ENCODE results near the gene MEAK7.

MEAK7 gene

GRCh38 chr16:84465154-84465553, 39.3 kb downstream of the MEAK7 start:
- no peak for DNase-seq (ENCODE audit: low read depth)

DNA sequence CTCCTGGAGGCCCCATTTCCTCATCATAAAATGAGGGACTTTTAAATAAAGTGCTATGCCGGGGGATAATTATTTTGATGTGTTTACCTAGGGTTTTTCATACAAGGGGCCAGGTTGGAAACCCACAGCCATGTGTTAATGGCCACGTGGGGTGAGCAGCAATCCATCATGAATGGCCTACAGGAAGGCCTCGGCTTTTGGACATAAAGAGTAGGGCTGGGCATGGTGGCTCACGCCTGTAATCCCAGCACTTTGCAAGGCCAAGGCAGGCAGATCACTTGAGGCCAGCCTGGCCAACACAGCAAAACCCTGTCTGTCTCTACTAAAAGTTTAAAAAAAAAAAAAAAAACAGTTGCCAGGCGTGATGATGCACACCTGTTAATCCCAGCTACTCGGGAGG, 40.3 kb downstream of the MEAK7 start:
- no peak for DNase-seq (ENCODE audit: low read depth)

DNA sequence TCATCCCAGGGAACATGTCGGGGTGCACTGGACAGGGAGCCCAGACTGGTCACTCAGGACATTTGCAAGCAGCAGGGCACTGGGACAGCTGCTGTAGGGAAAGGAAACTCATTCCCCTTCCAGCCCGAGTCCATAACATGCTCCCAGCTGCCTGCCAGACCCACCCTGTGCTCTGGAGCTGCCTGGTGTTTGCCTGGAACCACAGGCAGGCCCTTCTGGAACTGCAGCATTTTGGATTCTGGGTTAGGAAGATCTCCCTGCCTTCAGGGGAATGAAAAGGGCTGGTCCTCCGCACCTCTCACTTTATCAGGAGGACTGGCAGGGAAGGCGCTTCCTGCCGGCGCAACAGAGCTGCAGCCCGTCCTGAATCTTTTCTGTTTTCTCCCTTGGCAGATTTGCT, 41.2 kb downstream of the MEAK7 start:
- DNase-seq (ENCODE audit: low read depth): no peak

GRCh38 chr16:84462296-84463210, 41.9 kb downstream of the MEAK7 start:
- DNase-seq (ENCODE audit: low read depth): no peak

- no peak for DNase-seq (ENCODE audit: low read depth)
Observed at GRCh38 chr16:84461413-84462295, 42.8 kb downstream of the MEAK7 start.

- no peak for DNase-seq (ENCODE audit: low read depth)
Observed at GRCh38 chr16:84461029-84461412, 43.4 kb downstream of the MEAK7 start.

DNA sequence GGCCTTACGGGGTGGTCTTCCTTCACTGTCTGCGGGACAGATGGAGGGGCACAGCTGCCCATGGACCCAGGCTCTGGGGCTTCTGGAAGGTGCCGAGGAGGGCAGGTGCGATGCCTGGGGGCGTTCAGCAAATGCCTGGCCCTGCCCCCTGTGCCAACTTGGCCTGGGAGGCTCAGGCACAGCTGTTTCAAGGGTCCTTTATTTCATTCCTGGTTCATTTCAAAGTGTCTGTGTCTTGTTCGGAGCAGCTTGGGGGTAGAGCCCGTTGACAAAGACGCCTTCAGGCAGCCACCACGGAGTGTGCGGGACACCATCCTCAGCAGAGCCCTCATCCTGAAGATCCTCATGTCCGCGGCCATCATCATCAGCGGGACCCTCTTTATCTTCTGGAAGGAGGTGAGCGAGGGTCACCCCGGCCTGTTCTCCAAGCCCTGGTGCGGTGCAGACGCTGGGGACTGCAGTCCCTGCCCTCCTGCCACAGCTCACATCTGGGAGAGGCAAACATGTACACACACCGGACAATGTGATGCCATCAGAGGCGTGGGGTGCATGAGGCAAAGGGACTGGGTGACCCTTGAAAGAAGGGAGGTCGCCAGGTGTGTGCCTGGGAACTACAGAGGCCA, 43.9 kb downstream of the MEAK7 start:
- DNase-seq (ENCODE audit: low read depth): no peak

DNA sequence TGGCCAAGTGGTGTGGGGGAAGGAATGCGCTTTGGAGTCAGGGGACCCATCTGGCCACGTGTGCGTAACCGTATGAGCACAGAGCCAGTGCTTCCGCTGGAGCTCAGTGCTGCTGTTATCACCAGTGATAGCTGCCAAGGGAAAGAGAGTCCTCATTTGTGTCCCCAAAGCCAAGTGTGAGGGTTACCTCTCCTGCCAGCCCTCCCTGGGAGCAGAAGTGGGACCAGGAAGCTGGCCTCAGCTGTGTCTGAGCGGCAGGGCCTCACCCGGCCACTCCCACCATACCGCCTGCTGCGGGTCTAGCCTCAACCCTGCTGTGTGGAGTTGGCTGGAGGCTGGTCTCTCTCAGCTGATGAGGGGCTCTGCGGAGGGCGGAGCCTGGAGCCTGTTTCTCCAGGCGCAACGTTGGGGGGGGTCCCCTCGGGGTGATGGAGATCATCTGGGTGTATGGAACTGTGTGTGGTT, 44.5 kb downstream of the MEAK7 start:
- DNase-seq (ENCODE audit: low read depth): no peak

DNA sequence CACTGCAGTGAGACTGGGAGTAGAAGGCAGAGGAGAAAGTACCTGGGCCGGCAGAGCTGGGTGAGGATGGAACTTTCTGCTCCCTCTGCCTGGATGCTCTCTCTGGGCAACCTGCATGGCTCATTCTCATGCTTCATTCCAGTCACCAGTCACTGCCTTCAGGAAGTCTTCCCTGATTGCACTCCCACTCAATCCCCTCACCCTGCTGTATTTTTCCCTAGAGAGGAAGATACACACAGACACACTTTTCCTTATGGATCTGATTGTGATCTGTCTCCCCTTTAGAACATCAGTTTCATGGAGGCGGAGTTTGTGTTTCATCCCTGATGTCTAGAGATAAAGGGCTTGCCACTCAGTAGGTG, 44.9 kb downstream of the MEAK7 start:
- no peak for DNase-seq (ENCODE audit: low read depth)

DNA sequence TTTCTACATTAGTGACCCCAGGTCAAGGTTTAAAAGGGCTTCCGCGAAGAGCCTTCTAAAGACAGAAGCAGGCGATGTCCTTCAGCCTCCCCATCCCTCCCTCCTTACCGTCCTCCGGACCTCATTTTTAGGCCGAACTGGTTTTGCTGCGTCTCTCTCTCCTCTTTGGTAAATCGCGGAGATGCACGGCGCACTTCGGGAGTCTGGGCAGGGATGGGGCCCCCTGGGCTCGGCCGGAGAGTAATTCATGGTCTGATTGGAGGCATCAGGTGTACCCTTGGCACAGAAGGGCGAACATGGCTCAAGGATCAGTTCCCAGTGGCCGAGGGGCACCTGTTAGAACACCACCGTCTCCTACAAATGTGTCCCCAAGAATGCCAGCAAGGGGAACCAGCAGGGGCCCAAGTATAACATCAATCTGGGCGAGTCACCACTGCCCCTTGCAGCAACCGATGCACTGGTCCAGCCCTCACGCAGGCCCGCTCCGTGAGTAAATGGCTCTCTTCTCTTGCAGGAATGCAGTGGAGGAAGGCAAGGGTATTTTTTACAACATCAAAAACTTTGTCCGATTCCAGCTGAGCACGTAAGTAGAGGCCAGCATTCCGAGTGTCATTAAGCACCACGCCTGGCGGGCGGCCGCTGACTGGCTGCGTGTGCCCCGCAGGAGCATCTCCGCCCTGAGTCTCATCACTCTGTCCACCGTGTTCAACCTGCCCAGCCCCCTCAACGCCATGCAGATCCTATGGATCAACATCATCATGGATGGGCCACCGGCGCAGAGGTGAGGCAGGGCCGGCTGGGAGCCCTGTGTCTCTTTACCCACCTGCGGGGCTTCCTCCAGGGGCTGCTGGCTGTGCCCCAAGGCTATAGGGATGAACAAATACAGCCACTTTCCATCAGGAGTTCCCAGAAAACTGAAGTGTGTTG, 45.6 kb downstream of the MEAK7 start:
- DNase-seq (ENCODE audit: low read depth): no peak

GRCh38 chr16:84455031-84455430, 49.4 kb downstream of the MEAK7 start:
- no peak for DNase-seq (ENCODE audit: low read depth)

Data from activated gamma-delta T cell treated with anti-CD3 and anti-CD28 coated beads, Interleukin-2, amount 50 U/mL, for 16 hours (primary cell).